NCI-H460 (cell line): Measurements from ENCODE around the gene SEMA5A. TPM values are rescaled to one million over a fixed set of nuclear protein-coding genes. Genes with fewer than 3 reads are reported as not detected.

Experiments
- small RNA-seq, 2 experiments: library from RNA; depleted of rRNA; stranded (forward); fragments of <200 nt; gene quantifications; one replicate each; pipeline ENCODE3, GENCODE V24; 2014
- total RNA-seq: library from RNA; depleted of rRNA; stranded (reverse); fragments of >200 nt; shearing (Covaris generic); gene quantifications from 2 replicates; pipeline ENCODE4 v1.2.3, GENCODE V29; 2014; rRNA removed

The SEMA5A gene
- total RNA-seq, 1 experiment from 2014 or later = 5.3 TPM

Small RNA genes within 50 kb of the gene (small RNA-seq; reads per million reads assigned to genes)
- gene MIR4636 = 0 to 0.06 reads per million in 2 experiments
- 0 to 0.33 reads per million in 2 experiments for gene SNORD123

Other genes with a start within 250 kb of the SEMA5A start
- gene TAS2R1, start 84.3 kb upstream of the SEMA5A start, total RNA-seq = not detected in 2 replicates